HEK293 (cell line): ENCODE data around the gene PXYLP1.
"Not testable (repeated sequence)": the region's sequence is repeated elsewhere in the genome, so short reads cannot be mapped to it uniquely, and the experiment has no call there.

Experiments
- CTCF ChIA-PET: fragments of 350-600 bp; formaldehyde crosslinking; extraction: SDS; loops from one replicate; lab custom pipeline; 2021; ENCODE audit warnings: antibody characterized with exemption; lab: Yijun Ruan, JAX
- POLR2A ChIA-PET: fragments of 300-600 bp; formaldehyde crosslinking; extraction: SDS; loops from one replicate; lab custom pipeline; 2020; ENCODE audit warnings: antibody characterized with exemption, inconsistent platforms; lab: Yijun Ruan, JAX
- H3K27ac ChIP-seq: fragments of 200-500 bp; sonication (Bioruptor generic); 2 replicates; pipeline ENCODE4 v1.5.1; 2014; ENCODE audit warnings: low read depth, low read length, control low read depth, inconsistent platforms; ENCODE audit errors: extremely low read depth
- H3K36me3 ChIP-seq, 2 experiments: fragments of 200-500 bp in 1 of 2; sonication (Bioruptor generic) in 1 of 2; 1 replicate in 1 of 2; 2 replicates in 1 of 2; pipeline ENCODE4 v1.5.1; 2014 to 2017; ENCODE audit warnings: inconsistent platforms in 2 of 2, low read length in 2 of 2; ENCODE audit not compliant: control insufficient read depth in 2 of 2, insufficient read depth in 1 of 2
- H3K4me1 ChIP-seq: fragments of 200-500 bp; sonication (Bioruptor generic); 2 replicates; pipeline ENCODE4 v1.5.1; 2014; ENCODE audit warnings: mild to moderate bottlenecking, low read length, inconsistent platforms; ENCODE audit not compliant: control insufficient read depth, insufficient read depth
- H3K4me3 ChIP-seq: 2 replicates; pipeline ENCODE4 v1.5.1; 2011; ENCODE audit warnings: low read depth, mild to moderate bottlenecking, control low read depth, low read length, moderate library complexity
- H3K9me3 ChIP-seq: fragments of 200-500 bp; sonication (Bioruptor generic); 2 replicates; pipeline ENCODE4 v1.5.1; 2014; ENCODE audit warnings: low read depth, low read length, inconsistent platforms; ENCODE audit not compliant: control insufficient read depth, insufficient read depth
- GLI2 ChIP-seq: fragments of 450-650 bp; formaldehyde crosslinking; IDR thresholded peaks from 2 replicates; pipeline ENCODE4; 2017; ENCODE audit warnings: missing biosample characterization, missing genetic modification characterization, low read depth, borderline replicate concordance
- IKZF3 ChIP-seq: fragments of 450-650 bp; IDR thresholded peaks from 2 replicates; pipeline ENCODE4 v1.5.0; 2018; ENCODE audit warnings: missing biosample characterization, mild to moderate bottlenecking, missing genetic modification characterization, moderate library complexity
- KLF10 ChIP-seq: fragments of 450-650 bp; IDR thresholded peaks from 2 replicates; pipeline ENCODE4 v1.5.1; 2018; ENCODE audit warnings: missing biosample characterization, mild to moderate bottlenecking, missing genetic modification characterization
- OVOL3 ChIP-seq: fragments of 450-650 bp; formaldehyde crosslinking; IDR thresholded peaks from 2 replicates; pipeline ENCODE4 v1.5.1; 2016; ENCODE audit warnings: missing biosample characterization, missing genetic modification characterization
- WT1 ChIP-seq: fragments of 450-650 bp; formaldehyde crosslinking; IDR thresholded peaks from 2 replicates; pipeline ENCODE4 v1.5.1; 2016; ENCODE audit warnings: missing biosample characterization, missing genetic modification characterization
- YY2 ChIP-seq: fragments of 450-650 bp; formaldehyde crosslinking; IDR thresholded peaks from 2 replicates; pipeline ENCODE4 v1.5.1; 2016; ENCODE audit warnings: missing biosample characterization, missing genetic modification characterization
- ZFP41 ChIP-seq: fragments of 450-650 bp; formaldehyde crosslinking; IDR thresholded peaks from 2 replicates; pipeline ENCODE4 v1.5.1; 2016; ENCODE audit warnings: missing biosample characterization, missing genetic modification characterization, borderline replicate concordance
- ZNF132 ChIP-seq: fragments of 450-650 bp; formaldehyde crosslinking; IDR thresholded peaks from 2 replicates; pipeline ENCODE4 v1.5.1; 2017; ENCODE audit warnings: missing biosample characterization, missing genetic modification characterization, borderline replicate concordance
- ZNF184 ChIP-seq: fragments of 450-650 bp; IDR thresholded peaks from 2 replicates; pipeline ENCODE4 v1.5.1; 2018; ENCODE audit warnings: missing biosample characterization, mild to moderate bottlenecking, missing genetic modification characterization
- ZNF19 ChIP-seq: fragments of 450-650 bp; formaldehyde crosslinking; IDR thresholded peaks from 2 replicates; pipeline ENCODE4; 2016; ENCODE audit warnings: missing biosample characterization, missing genetic modification characterization, low read depth
- ZNF274 ChIP-seq, 2 experiments: fragments of 200-500 bp in 1 of 2; fragments of 450-650 bp in 1 of 2; sonication (Bioruptor generic) in 1 of 2; formaldehyde crosslinking in 1 of 2; IDR thresholded peaks; 2 replicates each; pipeline versions ENCODE4 v1.5.1 to v1.6.1; 2014 to 2016; ENCODE audit warnings: borderline replicate concordance in 1 of 2, inconsistent platforms in 1 of 2, low read length in 1 of 2, missing biosample characterization in 1 of 2, missing genetic modification characterization in 1 of 2
- ZNF335 ChIP-seq: fragments of 450-650 bp; formaldehyde crosslinking; conservative IDR thresholded peaks from 2 replicates; pipeline ENCODE4 v1.5.1; 2016; ENCODE audit warnings: missing biosample characterization, missing genetic modification characterization
- ZNF394 ChIP-seq: fragments of 450-650 bp; formaldehyde crosslinking; IDR thresholded peaks from 2 replicates; pipeline ENCODE4 v1.5.1; 2016; ENCODE audit warnings: missing biosample characterization, missing genetic modification characterization, mild to moderate bottlenecking, moderate library complexity, borderline replicate concordance
- ZNF548 ChIP-seq: fragments of 450-650 bp; formaldehyde crosslinking; IDR thresholded peaks from 2 replicates; pipeline ENCODE4 v1.5.1; 2016; ENCODE audit warnings: missing biosample characterization, missing genetic modification characterization
- ZNF549 ChIP-seq: fragments of 450-650 bp; IDR thresholded peaks from 2 replicates; pipeline ENCODE4 v1.5.1; 2018; ENCODE audit warnings: missing biosample characterization, missing genetic modification characterization, mild to moderate bottlenecking, inconsistent platforms, moderate library complexity
- ZNF610 ChIP-seq: fragments of 450-650 bp; formaldehyde crosslinking; IDR thresholded peaks from 2 replicates; pipeline ENCODE4 v1.5.1; 2016; ENCODE audit warnings: missing biosample characterization, missing genetic modification characterization, borderline replicate concordance
- ZNF626 ChIP-seq: fragments of 450-650 bp; sonication (Bioruptor Pico); formaldehyde crosslinking; IDR thresholded peaks from 2 replicates; pipeline ENCODE4 v1.5.1; 2018; ENCODE audit warnings: missing biosample characterization, missing genetic modification characterization, inconsistent platforms
- ZNF658 ChIP-seq: fragments of 450-650 bp; formaldehyde crosslinking; IDR thresholded peaks from 2 replicates; pipeline ENCODE4; 2016; ENCODE audit warnings: missing biosample characterization, missing genetic modification characterization
- ZNF76 ChIP-seq: fragments of 450-650 bp; formaldehyde crosslinking; IDR thresholded peaks from 2 replicates; pipeline ENCODE4; 2016; ENCODE audit warnings: low read depth, missing biosample characterization, missing genetic modification characterization, borderline replicate concordance
- ZSCAN16 ChIP-seq: fragments of 450-650 bp; formaldehyde crosslinking; IDR thresholded peaks from 2 replicates; pipeline ENCODE4 v1.5.1; 2016; ENCODE audit warnings: missing biosample characterization, missing genetic modification characterization
- ZSCAN18 ChIP-seq: fragments of 450-650 bp; formaldehyde crosslinking; IDR thresholded peaks from 2 replicates; pipeline ENCODE4 v1.5.1; 2016; ENCODE audit warnings: missing biosample characterization, missing genetic modification characterization

The PXYLP1 gene

GRCh38 chr3:141203866-141204265 is 27.8 kb upstream of the PXYLP1 start:
- no peaks in the 10 kb centered on the region for H3K4me1 ChIP-seq
- no peak overlapping the region for H3K4me3 ChIP-seq
- H3K9me3 ChIP-seq, result no peaks in the 10 kb centered on the region
- H3K27ac ChIP-seq, result no peak overlapping the region
- ChIA-PET CTCF (no interaction called here), POLR2A (no interaction called here)
- no peaks in the 10 kb centered on the region for H3K36me3 ChIP-seq
- TF ChIP-seq ZNF335 (tag by site-specific recombination), result no peak
- TF ChIP-seq ZNF626 (tag by site-specific recombination), result no peak
- TF ChIP-seq KLF10 (tag by site-specific recombination), result no peak
- TF ChIP-seq ZNF184, result no peak
- TF ChIP-seq WT1 (tag by site-specific recombination), result no peak
- no peak for TF ChIP-seq ZNF548 (tag by site-specific recombination)
- no peak for TF ChIP-seq ZSCAN16 (tag by site-specific recombination)
- no peak for TF ChIP-seq ZNF394
- no peak for TF ChIP-seq IKZF3 (tag by site-specific recombination)
- no peak for TF ChIP-seq YY2 (tag by site-specific recombination)
- no peak for TF ChIP-seq ZNF658 (tag by site-specific recombination)
- no peak for TF ChIP-seq ZNF132 (tag by site-specific recombination)
- no peak for TF ChIP-seq ZNF19
- TF ChIP-seq ZNF76 (tag by site-specific recombination), result no peak
- TF ChIP-seq GLI2 (tag by site-specific recombination), result no peak

- Histone ChIP-seq H3K4me1 (no peaks in the 10 kb centered on the region), H3K9me3 (no peaks in the 10 kb centered on the region), H3K4me3 (no peak overlapping the region), H3K36me3 (no peaks in the 10 kb centered on the region), H3K27ac (no peak overlapping the region)
- TF ChIP-seq ZSCAN18 (tag by site-specific recombination) (no peak), ZNF274 (IDR thresholded peaks at IDR 0.05; ENCODE audit: low read length) (no peak), ZNF274 (tag by site-specific recombination; IDR thresholded peaks at IDR 0.05; ENCODE audit: borderline replicate concordance) (no peak)
- ChIA-PET CTCF (no interaction called here), POLR2A (no interaction called here)
These were observed 27.3 kb upstream of the PXYLP1 start for GRCh38 chr3:141204343-141204742.

GRCh38 chr3:141211306-141211705 is 20.3 kb upstream of the PXYLP1 start:
- H3K4me1 ChIP-seq, H3K36me3 ChIP-seq, H3K27ac ChIP-seq, H3K9me3 ChIP-seq, H3K4me3 ChIP-seq, POLR2A ChIA-PET: not testable (repeated sequence)
- CTCF ChIA-PET, result interaction anchor here (0.6 kb wide), 2 partner anchors 199 to 220 kb away, joined by 3 read pairs; no protein-coding TSS in a partner anchor

GRCh38 chr3:141212101-141212500 is 19.5 kb upstream of the PXYLP1 start:
- CTCF ChIA-PET, result no interaction called here

More at GRCh38 chr3:141212101-141212500, 19.5 kb upstream of the PXYLP1 start:
- POLR2A ChIA-PET, result no interaction called here
- TF ChIP-seq ZNF610 (tag by site-specific recombination) (no peak), OVOL3 (no peak), ZFP41 (tag by site-specific recombination) (no peak), ZNF549 (tag by site-specific recombination) (no peak)
- no peaks in the 10 kb centered on the region for H3K36me3 ChIP-seq
- no peak overlapping the region for H3K4me3 ChIP-seq
- no peaks in the 10 kb centered on the region for H3K4me1 ChIP-seq
- H3K27ac ChIP-seq, result no peak overlapping the region
- H3K9me3 ChIP-seq, result no peaks in the 10 kb centered on the region
